Smooth muscle cell (in vitro differentiated cells): ENCODE results near the gene RAB40C. TPM values are rescaled to one million over a fixed set of nuclear protein-coding genes. Genes with fewer than 3 reads are reported as not detected.

Source experiments
- DNase-seq: peaks from one replicate; lab custom pipeline; 2025; ENCODE audit not compliant: unreplicated experiment; lab: John Stamatoyannopoulos, UW
- H2AFZ ChIP-seq: fragments of 200-600 bp; sonication (generic); 2 replicates; pipeline ENCODE4 v1.6.0; 2016; ENCODE audit warnings: antibody characterized with exemption, low read depth, mild to moderate bottlenecking
- H3F3A ChIP-seq: fragments of 200-600 bp; sonication (generic); 2 replicates; pipeline ENCODE4 v1.6.0; 2017; ENCODE audit warnings: antibody characterized with exemption, low read depth
- H3K27ac ChIP-seq: fragments of 200-600 bp; sonication (generic); 2 replicates; pipeline ENCODE4 v1.5.1; 2016; ENCODE audit warnings: low read depth, mild to moderate bottlenecking
- H3K27me3 ChIP-seq: fragments of 200-600 bp; sonication (generic); 2 replicates; pipeline ENCODE4 v1.6.1; 2016; ENCODE audit warnings: low read depth, mild to moderate bottlenecking
- H3K36me3 ChIP-seq: fragments of 200-600 bp; sonication (generic); 2 replicates; pipeline ENCODE4 v1.5.1; 2016; ENCODE audit warnings: low read depth
- H3K4me1 ChIP-seq: fragments of 200-600 bp; sonication (generic); 2 replicates; pipeline ENCODE4 v1.5.1; 2016; ENCODE audit warnings: low read depth
- H3K4me2 ChIP-seq: fragments of 200-600 bp; sonication (generic); 2 replicates; pipeline ENCODE4 v1.6.0; 2016; ENCODE audit warnings: mild to moderate bottlenecking
- H3K4me3 ChIP-seq: fragments of 200-600 bp; sonication (generic); 2 replicates; pipeline ENCODE4 v1.5.1; 2016; ENCODE audit warnings: mild to moderate bottlenecking
- H3K79me2 ChIP-seq: fragments of 200-600 bp; sonication (generic); 2 replicates; pipeline ENCODE4 v1.6.0; 2016; ENCODE audit warnings: low read depth, mild to moderate bottlenecking
- H3K9ac ChIP-seq: fragments of 200-600 bp; sonication (generic); 2 replicates; pipeline ENCODE4 v1.6.0; 2016; ENCODE audit warnings: low read depth
- H3K9me3 ChIP-seq: fragments of 200-600 bp; sonication (generic); replicated peaks from 2 replicates; pipeline ENCODE4 v1.5.1; 2016; ENCODE audit warnings: low read depth
- H4K20me1 ChIP-seq: fragments of 200-600 bp; sonication (generic); 2 replicates; pipeline ENCODE4 v1.6.0; 2016; ENCODE audit warnings: low read depth
- CTCF ChIP-seq: fragments of 200-600 bp; sonication (generic); IDR thresholded peaks from 2 replicates; pipeline ENCODE4 v1.5.1; 2017; ENCODE audit warnings: borderline replicate concordance, mild to moderate bottlenecking, antibody characterized with exemption; ENCODE audit not compliant: insufficient read depth, poor library complexity, severe bottlenecking
- WGBS: methylation state at CpG from one replicate; pipeline ENCODE4 v1.1.7; 2016; ENCODE audit warnings: low lambda C conversion rate; 5-methylcytosine and 5-hydroxymethylcytosine counted together
- polyA plus RNA-seq: library from polyadenylated mRNA; unstranded; fragments of >200 nt; fragmentation: Nextera tagmentation; extraction: Ambion mirVana; gene quantifications from 2 replicates; pipeline ENCODE4 v1.2.1, GENCODE V29; 2016
- total RNA-seq: library from RNA; depleted of rRNA; stranded (reverse); fragments of >200 nt; gene quantifications from 2 replicates; pipeline ENCODE4 v1.2.3, GENCODE V29; 2014

Gene RAB40C
- total and polyA plus RNA-seq, 2 experiments from 2014 or later, result 21.2 to 28.3 TPM

GRCh38 chr16:660459-661183, 70.8 kb downstream of the RAB40C start:
- peak; percentile 46 for TF ChIP-seq CTCF
- H2AFZ ChIP-seq, result no peak overlapping the region
- H3K9ac ChIP-seq, result no peak overlapping the region
- H3K4me1 ChIP-seq, result peaks cover 3% of the 10 kb centered on the region
- peak; percentile 64 for DNase-seq
- no peaks in the 10 kb centered on the region for H3F3A ChIP-seq
- H3K79me2 ChIP-seq, result no peaks in the 10 kb centered on the region
- no peaks in the 10 kb centered on the region for H3K36me3 ChIP-seq
- no peak overlapping the region for H3K27ac ChIP-seq
- H4K20me1 ChIP-seq, result no peaks in the 10 kb centered on the region
- no peak overlapping the region for H3K4me3 ChIP-seq
- peak overlapping the region; percentile 51 for H3K4me2 ChIP-seq
- 37% methylated on average over 26 of the region's 43 CpGs for WGBS
- no peaks in the 10 kb centered on the region for H3K9me3 ChIP-seq
- no peaks in the 10 kb centered on the region for H3K27me3 ChIP-seq

- H3K4me1 ChIP-seq, result peaks cover 3% of the 10 kb centered on the region
- no peak overlapping the region for H3K9ac ChIP-seq
- H3K4me3 ChIP-seq, result no peak overlapping the region
- H3K36me3 ChIP-seq, result no peaks in the 10 kb centered on the region
- WGBS, result 69% methylated on average over 34 of the region's 35 CpGs
- H3F3A ChIP-seq, result no peaks in the 10 kb centered on the region
- no peak for TF ChIP-seq CTCF
- H4K20me1 ChIP-seq, result no peaks in the 10 kb centered on the region
- no peak overlapping the region for H3K27ac ChIP-seq
- no peaks in the 10 kb centered on the region for H3K9me3 ChIP-seq
- H3K27me3 ChIP-seq, result no peaks in the 10 kb centered on the region
- no peaks in the 10 kb centered on the region for H3K79me2 ChIP-seq
- DNase-seq, result no peak
- H3K4me2 ChIP-seq, result no peak overlapping the region
- H2AFZ ChIP-seq, result no peak overlapping the region
Measured at GRCh38 chr16:661184-661821, 71.4 kb downstream of the RAB40C start.

- Histone ChIP-seq H3K36me3 (no peaks in the 10 kb centered on the region), H3K4me2 (no peak overlapping the region), H3K4me1 (peaks cover 3% of the 10 kb centered on the region), H3F3A (no peaks in the 10 kb centered on the region), H3K9ac (no peak overlapping the region), H3K27me3 (no peaks in the 10 kb centered on the region), H3K27ac (no peak overlapping the region), H3K4me3 (no peak overlapping the region), H4K20me1 (no peaks in the 10 kb centered on the region), H3K79me2 (no peaks in the 10 kb centered on the region), H3K9me3 (no peaks in the 10 kb centered on the region), H2AFZ (no peak overlapping the region)
- no peak for TF ChIP-seq CTCF
- 98% methylated on average over 19 of the region's 19 CpGs for WGBS
- DNase-seq, result no peak
Measured at GRCh38 chr16:662095-662494, 72.2 kb downstream of the RAB40C start.
